DMS 273 (cell line): Measurements from ENCODE around the gene FAM9C.
"Not testable (repeated sequence)": the region's sequence is repeated elsewhere in the genome, so short reads cannot be mapped to it uniquely, and the experiment has no call there.

ENCODE experiments used
- DNase-seq: peaks from one replicate; lab custom pipeline; 2025; ENCODE audit not compliant: unreplicated experiment; lab: John Stamatoyannopoulos, UW

The FAM9C gene

GRCh38 chrX:13076176-13076961, 31.9 kb upstream of the FAM9C start:
- no peak for DNase-seq

DNA sequence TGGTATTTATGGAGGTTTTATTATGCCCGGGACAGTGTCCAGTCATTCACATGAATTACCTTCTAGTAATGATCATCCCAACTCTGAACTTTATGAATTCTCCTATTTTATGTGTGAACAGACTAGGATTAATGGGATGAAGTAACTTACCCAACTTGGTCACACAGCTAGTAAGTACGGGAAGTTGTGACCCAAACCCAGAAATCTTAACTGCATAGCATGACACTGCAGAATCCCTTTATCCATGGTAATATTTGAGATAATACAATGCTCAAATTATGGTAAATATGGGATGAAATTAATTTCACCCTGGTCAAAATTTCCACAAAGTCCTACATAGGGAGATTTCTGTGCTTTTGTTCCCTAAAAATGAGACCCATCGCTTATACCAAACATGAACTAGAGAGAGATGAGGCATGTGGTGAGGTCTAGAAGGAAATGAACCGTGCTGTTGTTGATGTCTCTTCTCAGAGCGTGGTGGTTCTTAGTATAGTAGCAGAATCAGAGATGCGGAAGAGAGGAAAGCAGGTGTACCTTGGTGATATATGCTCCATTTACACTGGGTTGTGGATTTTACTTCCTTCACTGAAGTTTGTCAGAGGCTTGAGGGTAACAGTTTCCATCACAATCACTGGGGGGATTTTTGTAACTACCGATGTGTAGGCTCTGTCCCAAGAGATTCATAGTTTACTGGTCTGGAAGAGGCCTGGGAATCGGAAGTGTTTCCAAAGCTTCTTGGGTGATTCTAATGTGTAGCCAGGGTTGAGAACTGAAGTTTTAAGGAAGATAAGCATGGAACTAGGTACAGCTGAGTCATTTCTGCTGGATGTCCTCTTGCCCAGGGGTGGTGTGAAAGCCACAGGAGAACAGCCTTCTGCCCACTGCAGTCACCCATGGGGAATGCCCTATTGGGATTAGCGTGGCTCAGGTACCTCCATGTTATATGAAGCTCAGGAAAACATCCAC, 30.2 kb upstream of the FAM9C start:
- DNase-seq, result no peak

DNA sequence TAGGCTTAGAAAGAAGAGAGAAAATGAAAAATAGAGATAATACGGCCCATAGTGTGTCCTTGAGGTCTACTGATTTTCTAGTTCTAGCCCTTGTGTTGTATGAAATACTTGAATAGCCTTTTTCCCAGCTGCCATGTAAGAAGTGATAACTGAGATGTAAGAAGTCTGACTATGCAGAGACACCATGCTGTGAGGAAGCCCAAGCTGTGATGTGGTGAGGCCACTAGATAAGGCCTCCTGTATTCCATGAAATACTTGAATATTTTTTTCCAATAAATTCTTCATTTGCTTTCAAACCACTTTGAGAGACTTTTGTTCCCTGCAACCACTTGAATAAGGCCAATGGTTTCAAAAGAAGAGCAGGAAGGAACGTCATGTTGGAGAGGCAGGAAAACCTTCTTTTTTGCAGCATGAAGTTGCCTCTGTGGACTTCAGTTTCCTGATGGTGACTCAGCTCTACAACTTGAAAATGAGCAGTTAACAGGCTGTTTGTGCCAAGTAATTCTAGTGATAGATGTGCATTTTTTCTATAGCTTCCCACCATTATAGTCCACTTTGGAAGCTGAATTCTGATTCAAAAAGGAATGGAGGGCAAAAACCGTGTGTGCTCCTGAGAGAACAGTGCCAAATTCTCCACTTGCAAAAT, 25.5 kb upstream of the FAM9C start:
- DNase-seq, result no peak

DNA sequence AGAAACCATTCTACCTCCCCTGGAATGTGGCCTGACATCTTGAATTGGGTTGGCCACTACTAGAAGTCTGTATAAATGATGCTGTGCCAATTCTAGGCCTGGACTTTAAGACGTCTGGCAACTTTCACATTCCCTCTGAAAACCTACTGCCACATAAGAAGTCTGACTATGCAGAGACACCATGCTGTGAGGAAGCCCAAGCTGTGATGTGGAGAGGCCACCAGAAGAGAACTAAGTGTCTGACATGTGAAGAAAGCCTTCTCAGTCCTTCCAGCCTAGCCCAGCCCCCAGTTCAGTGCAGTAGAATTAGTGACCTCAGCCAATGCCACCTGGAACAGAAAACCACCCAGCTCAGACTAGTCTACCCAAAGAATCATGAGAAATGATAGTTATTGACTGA, 24.2 kb upstream of the FAM9C start:
- DNase-seq, result no peak

GRCh38 chrX:13067773-13068172, 23.4 kb upstream of the FAM9C start:
- no peak for DNase-seq

DNA sequence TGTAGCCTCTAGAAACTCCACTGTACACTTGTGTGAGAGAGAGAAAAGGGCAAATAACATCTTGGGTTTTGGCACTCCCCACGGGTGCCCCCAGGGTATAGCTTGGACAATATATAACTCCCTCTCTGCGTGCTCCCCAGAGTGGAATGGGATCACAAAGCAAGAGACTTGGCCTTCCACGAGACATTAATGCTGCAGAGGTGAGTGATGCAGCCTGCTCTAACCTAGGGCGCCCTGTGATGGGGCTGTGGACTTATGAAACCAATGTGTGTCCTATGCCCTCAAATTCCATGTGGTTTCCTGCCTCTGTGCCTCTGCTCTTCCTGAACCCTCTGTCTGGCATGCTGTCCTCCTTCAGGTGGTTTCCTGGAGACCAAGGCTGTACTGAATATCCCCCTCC, 22.0 kb upstream of the FAM9C start:
- DNase-seq, result no peak

- peak; percentile 44 for DNase-seq
These were observed 20.3 kb upstream of the FAM9C start for GRCh38 chrX:13064599-13065143.

GRCh38 chrX:13063124-13063523, 18.7 kb upstream of the FAM9C start:
- not testable (repeated sequence) for DNase-seq

GRCh38 chrX:13062331-13062730, 17.9 kb upstream of the FAM9C start:
- DNase-seq, result not testable (repeated sequence)

DNA sequence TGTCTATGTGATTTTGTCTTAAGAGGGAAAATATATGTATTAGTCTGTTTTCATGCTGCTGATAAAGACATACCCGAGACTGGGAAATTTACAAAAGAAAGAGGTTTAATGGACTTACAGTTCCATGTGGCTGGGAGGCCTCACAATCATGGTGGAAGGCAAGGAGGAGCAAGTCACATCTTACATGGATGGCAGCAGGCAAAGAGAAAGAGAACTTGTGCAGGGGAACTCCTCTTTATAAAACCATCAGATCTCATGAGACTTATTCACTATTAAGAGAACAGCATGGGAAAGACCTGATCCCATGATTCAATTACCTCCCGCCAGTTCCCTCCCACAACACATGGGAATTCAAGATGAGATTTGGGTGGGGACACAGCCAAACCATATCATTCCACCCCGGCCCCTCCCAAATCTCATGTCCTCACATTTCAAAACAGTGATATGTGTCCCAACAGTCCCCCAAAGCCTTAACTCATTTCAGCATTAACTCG, 16.8 kb upstream of the FAM9C start:
- DNase-seq, result not testable (repeated sequence)

- DNase-seq, result no peak
These were observed 15.4 kb upstream of the FAM9C start for GRCh38 chrX:13059637-13060499.

DNA sequence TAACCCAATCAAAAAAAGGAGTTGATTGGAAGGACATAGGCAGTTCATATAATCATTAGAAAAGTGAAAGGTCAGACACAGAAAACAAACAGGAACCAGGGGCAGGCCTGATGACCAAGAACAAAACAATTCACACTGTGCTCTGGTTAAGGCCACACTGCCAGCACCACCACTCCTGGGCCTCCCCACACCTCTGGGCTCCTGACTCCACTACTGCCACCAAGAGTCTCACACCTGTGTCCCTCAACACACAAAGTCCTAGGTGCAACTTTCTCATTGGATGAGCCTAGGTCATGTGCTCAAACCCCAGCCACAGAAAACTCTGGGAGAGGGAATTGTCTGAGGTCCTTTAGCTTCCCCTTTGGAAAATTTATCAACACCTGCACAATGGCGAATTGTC, 11.1 kb upstream of the FAM9C start:
- no peak for DNase-seq

DNA sequence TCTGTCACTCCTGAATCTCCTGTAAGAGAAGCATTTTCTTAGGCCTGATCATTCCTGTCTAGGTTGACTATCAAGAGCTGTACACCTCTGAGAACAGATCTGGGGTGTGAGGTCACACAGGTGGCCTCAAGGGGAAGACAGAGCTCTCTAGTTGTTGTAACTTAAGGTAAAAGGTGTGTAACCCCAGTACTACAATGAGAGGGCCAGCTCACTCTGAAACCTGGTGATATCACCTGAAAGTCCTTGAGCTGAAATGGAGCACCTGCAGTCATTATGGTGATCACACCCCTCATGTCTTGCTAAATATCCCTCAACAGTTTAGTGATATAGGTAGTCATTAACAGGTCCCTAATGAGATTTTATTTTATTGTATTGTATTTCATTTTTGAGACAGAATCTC, 8.8 kb upstream of the FAM9C start:
- DNase-seq, result no peak

GRCh38 chrX:13051529-13052172, 7.2 kb upstream of the FAM9C start:
- no peak for DNase-seq

DNA sequence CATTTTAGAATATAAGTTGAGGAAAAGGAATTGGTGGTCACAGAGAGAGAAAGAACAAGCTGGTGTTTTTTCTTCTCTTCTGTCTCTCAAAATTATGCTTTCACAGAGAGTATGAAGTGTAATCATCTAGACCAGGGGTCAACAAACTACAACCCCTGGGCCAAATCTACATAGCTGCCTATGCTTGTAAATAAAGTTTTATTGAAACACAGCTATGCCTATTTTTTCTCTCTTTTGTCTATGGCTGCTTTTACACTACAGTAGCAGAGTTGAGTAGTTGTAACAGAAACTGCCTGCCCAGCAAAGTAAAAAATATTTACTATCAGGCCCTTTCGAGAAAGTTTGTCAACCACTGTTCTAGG, 6.7 kb upstream of the FAM9C start:
- DNase-seq, result no peak

DNA sequence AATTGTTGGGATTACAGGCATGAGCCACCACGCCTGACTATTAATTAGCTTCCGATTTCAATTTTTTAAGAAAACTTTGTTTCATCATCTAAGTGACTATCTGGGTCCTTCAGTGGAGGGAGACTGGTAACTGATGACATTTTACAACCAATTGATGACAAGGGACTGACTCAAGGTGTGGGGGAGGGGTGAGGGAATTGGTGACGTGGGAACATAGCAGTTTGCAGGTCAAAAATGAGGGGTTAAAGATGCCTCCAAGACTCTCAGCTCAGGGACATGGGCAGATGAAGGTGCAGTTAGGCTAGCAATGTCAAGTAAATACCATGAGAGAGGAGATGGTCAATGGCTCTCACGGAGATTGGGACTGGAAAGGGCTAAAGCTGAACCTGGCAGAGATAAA, 5.7 kb upstream of the FAM9C start:
- DNase-seq, result no peak

DNA sequence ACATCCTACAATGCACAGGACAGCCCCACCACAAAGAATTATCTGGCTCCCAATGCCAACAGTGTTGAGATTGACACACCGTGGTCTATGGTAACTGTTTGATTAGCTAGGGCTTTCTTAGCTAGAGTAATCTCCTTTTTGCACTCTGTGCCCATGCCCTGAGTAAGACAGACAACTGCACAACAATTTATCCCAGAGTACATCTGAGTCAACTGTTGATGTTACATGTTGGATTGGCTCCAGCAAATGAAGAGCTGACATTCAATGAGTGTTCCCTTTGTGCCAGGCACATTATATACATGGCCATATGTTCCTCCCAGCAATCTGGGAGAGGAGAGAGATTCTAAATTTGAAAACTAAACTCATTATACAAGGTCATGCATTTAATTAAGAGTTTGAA, 3.9 kb upstream of the FAM9C start:
- DNase-seq, result peak; percentile 93

GRCh38 chrX:13047759-13048158, 3.3 kb upstream of the FAM9C start:
- no peak for DNase-seq

GRCh38 chrX:13046141-13046855, 1.9 kb upstream of the FAM9C start:
- DNase-seq, result no peak
